ENCODE measurements around the gene MAPK8. TPM values are rescaled to one million over a fixed set of nuclear protein-coding genes. Genes with fewer than 3 reads are reported as not detected.

MAPK8 gene
- total RNA-seq, 1 donor from 2014 or later, result 53.7 TPM

DNA sequence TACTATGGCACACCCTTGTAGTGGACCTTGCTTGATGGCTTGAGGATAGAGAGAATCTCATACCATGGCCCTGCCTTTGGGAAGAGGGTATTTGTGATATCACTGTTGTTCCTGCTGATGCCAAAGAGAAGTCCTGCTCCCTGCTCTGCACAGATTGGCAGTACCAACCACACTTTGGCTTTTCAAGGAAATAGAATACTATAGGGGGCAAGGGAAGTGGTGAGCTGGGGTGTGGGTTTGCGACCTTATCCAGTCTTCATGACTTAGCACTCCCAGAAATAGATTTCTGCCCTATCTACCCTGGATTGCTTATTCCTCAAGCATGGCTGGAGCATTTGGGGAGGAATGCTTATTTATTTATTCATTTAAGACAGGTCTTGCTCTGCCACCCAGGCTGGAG, 6.8 kb upstream of the MAPK8 start:
- H3K4me3 Mint-ChIP-seq (ENCODE audit: unreplicated experiment), result no peak overlapping the region
- H3K36me3 Mint-ChIP-seq (ENCODE audit: low read depth, unreplicated experiment), result no peaks in the 10 kb centered on the region
- no peaks in the 10 kb centered on the region for H3K27me3 Mint-ChIP-seq (ENCODE audit: unreplicated experiment)
- DNase-seq (ENCODE audit: low spot score), result no peak
- H3K9me3 Mint-ChIP-seq (ENCODE audit: unreplicated experiment), result no peaks in the 10 kb centered on the region
- TF ChIP-seq, protein P1, sequence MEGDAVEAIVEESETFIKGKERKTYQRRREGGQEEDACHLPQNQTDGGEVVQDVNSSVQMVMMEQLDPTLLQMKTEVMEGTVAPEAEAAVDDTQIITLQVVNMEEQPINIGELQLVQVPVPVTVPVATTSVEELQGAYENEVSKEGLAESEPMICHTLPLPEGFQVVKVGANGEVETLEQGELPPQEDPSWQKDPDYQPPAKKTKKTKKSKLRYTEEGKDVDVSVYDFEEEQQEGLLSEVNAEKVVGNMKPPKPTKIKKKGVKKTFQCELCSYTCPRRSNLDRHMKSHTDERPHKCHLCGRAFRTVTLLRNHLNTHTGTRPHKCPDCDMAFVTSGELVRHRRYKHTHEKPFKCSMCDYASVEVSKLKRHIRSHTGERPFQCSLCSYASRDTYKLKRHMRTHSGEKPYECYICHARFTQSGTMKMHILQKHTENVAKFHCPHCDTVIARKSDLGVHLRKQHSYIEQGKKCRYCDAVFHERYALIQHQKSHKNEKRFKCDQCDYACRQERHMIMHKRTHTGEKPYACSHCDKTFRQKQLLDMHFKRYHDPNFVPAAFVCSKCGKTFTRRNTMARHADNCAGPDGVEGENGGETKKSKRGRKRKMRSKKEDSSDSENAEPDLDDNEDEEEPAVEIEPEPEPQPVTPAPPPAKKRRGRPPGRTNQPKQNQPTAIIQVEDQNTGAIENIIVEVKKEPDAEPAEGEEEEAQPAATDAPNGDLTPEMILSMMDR (IDR thresholded peaks at IDR 0.05; ENCODE audit: unreplicated experiment), result no peak
- H3K27ac Mint-ChIP-seq (ENCODE audit: unreplicated experiment), result no peak overlapping the region
- H3K4me1 Mint-ChIP-seq (ENCODE audit: unreplicated experiment), result no peaks in the 10 kb centered on the region

DNA sequence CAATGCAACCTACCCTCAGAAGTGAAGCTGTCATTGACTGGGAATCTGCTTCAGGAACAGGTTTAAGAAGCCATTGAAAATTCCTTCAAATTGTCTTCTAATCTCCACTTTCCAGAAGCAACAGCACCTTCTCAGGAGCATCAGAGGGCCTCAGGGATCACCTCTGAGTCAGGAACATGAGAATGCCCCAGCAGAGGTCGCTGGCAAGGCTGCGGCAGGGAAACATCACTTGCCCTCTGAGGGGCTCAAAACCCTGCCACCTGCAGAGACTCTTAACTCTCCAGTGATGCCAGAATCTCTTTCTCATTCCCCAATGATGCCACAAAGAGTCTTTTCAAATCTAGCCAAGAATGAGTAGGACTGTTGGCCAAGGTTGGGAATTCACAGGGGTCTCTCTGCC, 5.9 kb upstream of the MAPK8 start:
- H3K27me3 Mint-ChIP-seq (ENCODE audit: unreplicated experiment), result no peaks in the 10 kb centered on the region
- H3K4me3 Mint-ChIP-seq (ENCODE audit: unreplicated experiment), result no peak overlapping the region
- DNase-seq (ENCODE audit: low spot score), result no peak
- H3K27ac Mint-ChIP-seq (ENCODE audit: unreplicated experiment), result no peak overlapping the region
- H3K9me3 Mint-ChIP-seq (ENCODE audit: unreplicated experiment), result no peaks in the 10 kb centered on the region
- no peaks in the 10 kb centered on the region for H3K36me3 Mint-ChIP-seq (ENCODE audit: low read depth, unreplicated experiment)
- TF ChIP-seq, protein P1 (IDR thresholded peaks at IDR 0.05; ENCODE audit: unreplicated experiment), result no peak
- H3K4me1 Mint-ChIP-seq (ENCODE audit: unreplicated experiment), result no peaks in the 10 kb centered on the region

DNA sequence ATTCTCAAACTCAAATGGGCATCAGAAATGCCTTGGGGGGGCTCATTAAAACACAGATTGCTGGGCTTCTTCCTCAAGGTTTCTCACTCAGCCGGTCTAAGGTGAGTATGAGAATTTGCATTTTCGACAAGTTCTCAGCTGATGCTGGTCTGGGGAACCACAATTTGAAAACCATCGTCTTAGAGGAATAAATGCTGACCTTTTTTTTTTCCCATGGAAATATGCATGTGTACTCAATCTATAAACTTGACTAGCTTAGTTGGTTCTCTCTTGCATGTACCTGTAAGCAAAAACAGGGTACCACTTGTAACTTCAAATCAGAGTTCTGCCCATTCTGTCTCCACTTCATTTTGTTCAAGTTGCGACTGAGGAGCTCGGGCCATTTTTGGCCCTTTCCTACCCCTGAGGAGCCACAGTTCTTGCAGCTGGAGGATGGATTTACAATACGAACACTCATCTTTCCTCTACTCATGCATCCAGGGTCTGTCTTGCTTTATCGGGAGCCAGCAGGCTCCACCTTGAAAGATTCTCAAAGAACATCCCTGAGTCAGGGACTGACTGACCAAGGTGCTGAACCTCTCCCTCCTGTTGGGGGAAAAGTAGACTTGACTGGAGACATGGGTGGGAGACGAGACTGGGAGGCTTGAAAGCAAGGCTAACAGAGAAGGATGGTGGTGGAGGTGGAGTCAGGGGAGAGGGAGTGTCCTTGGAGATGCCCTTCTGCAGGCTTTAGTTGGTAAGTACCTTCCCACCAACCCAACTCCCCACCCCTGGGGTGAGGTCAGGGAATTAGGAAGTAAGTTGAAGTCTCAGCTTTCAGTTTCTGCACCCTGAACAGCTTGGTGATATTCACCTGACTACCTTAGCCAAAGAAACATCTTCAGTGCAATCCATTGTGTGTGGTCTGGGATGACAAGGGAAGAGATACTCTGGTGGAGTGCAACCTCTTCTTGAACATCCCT, 3.7 kb upstream of the MAPK8 start:
- H3K9me3 Mint-ChIP-seq (ENCODE audit: unreplicated experiment), result no peaks in the 10 kb centered on the region
- no peak for DNase-seq (ENCODE audit: low spot score)
- no peak overlapping the region for H3K27ac Mint-ChIP-seq (ENCODE audit: unreplicated experiment)
- no peak overlapping the region for H3K4me3 Mint-ChIP-seq (ENCODE audit: unreplicated experiment)
- peaks cover 10% of the 10 kb centered on the region for H3K4me1 Mint-ChIP-seq (ENCODE audit: unreplicated experiment)
- no peaks in the 10 kb centered on the region for H3K36me3 Mint-ChIP-seq (ENCODE audit: low read depth, unreplicated experiment)
- peaks cover 10% of the 10 kb centered on the region for H3K27me3 Mint-ChIP-seq (ENCODE audit: unreplicated experiment)
- TF ChIP-seq, protein P1 (IDR thresholded peaks at IDR 0.05; ENCODE audit: unreplicated experiment), result no peak

DNA sequence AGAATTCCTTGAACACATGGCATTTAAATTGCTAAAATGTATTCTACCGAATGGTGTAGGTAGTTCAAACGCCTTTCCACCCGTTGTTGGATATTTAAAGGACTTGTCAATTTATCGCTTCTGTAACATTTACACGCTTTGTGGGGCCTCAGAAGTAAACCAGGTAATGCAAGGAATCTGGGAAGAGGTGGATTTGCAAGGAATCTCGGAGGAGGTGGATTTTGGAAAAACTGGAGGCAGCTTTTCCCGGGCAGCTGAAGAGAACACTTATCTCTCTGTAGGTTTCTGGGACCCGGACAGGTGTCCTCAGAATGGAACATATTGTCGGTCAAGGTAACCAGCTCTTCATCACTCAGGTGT, 592 bp upstream of the MAPK8 start:
- Mint-ChIP-seq H3K4me3 (ENCODE audit: unreplicated experiment) (peak overlapping the region; percentile 86), H3K9me3 (ENCODE audit: unreplicated experiment) (no peaks in the 10 kb centered on the region), H3K27me3 (ENCODE audit: unreplicated experiment) (peaks cover 10% of the 10 kb centered on the region), H3K4me1 (ENCODE audit: unreplicated experiment) (peaks cover 23% of the 10 kb centered on the region), H3K36me3 (ENCODE audit: low read depth, unreplicated experiment) (no peaks in the 10 kb centered on the region), H3K27ac (ENCODE audit: unreplicated experiment) (peak overlapping the region; percentile 40)
- no peak for DNase-seq (ENCODE audit: low spot score)
- TF ChIP-seq, protein P1 (IDR thresholded peaks at IDR 0.05; ENCODE audit: unreplicated experiment), result no peak

All from endothelial cell (in vitro differentiated cells).